Activated CD8-positive, alpha-beta T cell treated with anti-CD3 and anti-CD28 coated beads for 36 hours (primary cell): Measurements from ENCODE around the gene TSPAN5. TPM values are rescaled to one million over a fixed set of nuclear protein-coding genes. Genes with fewer than 3 reads are reported as not detected.

Source experiments
- ATAC-seq: fragments of 200-7000 bp; cut with Tn5 transposase; one replicate; pipeline ENCODE4 v1.10.0; 2021; ENCODE audit warnings: mild to moderate bottlenecking, moderate library complexity
- CTCF ChIA-PET: fragments of 350-600 bp; sonication (Branson Sonifier 250); formaldehyde crosslinking; loops from one replicate; lab custom pipeline; 2021; ENCODE audit warnings: antibody characterized with exemption; lab: Charles Lee
- POLR2A ChIA-PET: fragments of 350-600 bp; sonication (Branson Sonifier 250); formaldehyde crosslinking; loops from one replicate; lab custom pipeline; 2021; ENCODE audit warnings: antibody characterized with exemption; lab: Charles Lee
- DNase-seq: peaks from one replicate; pipeline ENCODE4 v3.0.0-alpha.2; 2020
- H3K27ac Mint-ChIP-seq: one replicate; pipeline ENCODE4 v1.8.0; 2021; ENCODE audit warnings: mild to moderate bottlenecking, mixed read lengths
- H3K27me3 Mint-ChIP-seq: one replicate; pipeline ENCODE4 v1.8.0; 2021; ENCODE audit warnings: mixed read lengths
- H3K36me3 Mint-ChIP-seq: one replicate; pipeline ENCODE4 v1.8.0; 2021; ENCODE audit warnings: low read depth, mixed read lengths
- H3K4me1 Mint-ChIP-seq: one replicate; pipeline ENCODE4 v1.8.0; 2021; ENCODE audit warnings: low read depth, mixed read lengths
- H3K4me3 Mint-ChIP-seq: one replicate; pipeline ENCODE4 v1.8.0; 2021; ENCODE audit warnings: mild to moderate bottlenecking, moderate library complexity, mixed read lengths
- H3K9me3 Mint-ChIP-seq: one replicate; pipeline ENCODE4 v1.8.0; 2021; ENCODE audit warnings: mixed read lengths
- CTCF ChIP-seq: fragments of 200-600 bp; IDR thresholded peaks from one replicate; pipeline ENCODE4 v1.8.0; 2022; ENCODE audit warnings: antibody characterized with exemption, mild to moderate bottlenecking
- intact Hi-C: fragments of 100-400 bp; cut with micrococcal nuclease; formaldehyde crosslinking; loops from one replicate; pipeline ENCODE4 v1.10.0; 2022
- total RNA-seq, 2 experiments: library from RNA; stranded (reverse); gene quantifications; one replicate each; pipeline ENCODE4 v1.2.3, GENCODE V29; 2021

The TSPAN5 gene
- total RNA-seq, 2 experiments from 2014 or later, result 18.5 to 21.9 TPM

GRCh38 chr4:98530572-98530971, 127.8 kb downstream of the TSPAN5 start:
- H3K27me3 Mint-ChIP-seq, result no peaks in the 10 kb centered on the region
- H3K36me3 Mint-ChIP-seq, result no peaks in the 10 kb centered on the region
- intact Hi-C loops, result no loop called here
- ATAC-seq (no peak), DNase-seq (no peak)
- CTCF ChIA-PET, result interaction anchor here (1.2 kb wide), 1 partner anchor 56 kb away, joined by 3 read pairs; no protein-coding TSS in a partner anchor
- no peak overlapping the region for H3K27ac Mint-ChIP-seq
- POLR2A ChIA-PET, result no interaction called here
- no peak for TF ChIP-seq CTCF
- H3K9me3 Mint-ChIP-seq, result peaks cover 5% of the 10 kb centered on the region
- peaks cover 43% of the 10 kb centered on the region for H3K4me1 Mint-ChIP-seq
- H3K4me3 Mint-ChIP-seq, result no peak overlapping the region

GRCh38 chr4:98529970-98530569, 128.3 kb downstream of the TSPAN5 start:
- no peaks in the 10 kb centered on the region for H3K36me3 Mint-ChIP-seq
- CTCF ChIA-PET, result interaction anchor here (1.2 kb wide), 2 partner anchors 44 to 56 kb away, joined by 3 read pairs; no protein-coding TSS in a partner anchor
- H3K27ac Mint-ChIP-seq, result no peak overlapping the region
- peaks cover 43% of the 10 kb centered on the region for H3K4me1 Mint-ChIP-seq
- no peak overlapping the region for H3K4me3 Mint-ChIP-seq
- no peaks in the 10 kb centered on the region for H3K27me3 Mint-ChIP-seq
- POLR2A ChIA-PET, result no interaction called here
- peaks cover 5% of the 10 kb centered on the region for H3K9me3 Mint-ChIP-seq
- ATAC-seq (peak; percentile 26), DNase-seq (no peak)
- intact Hi-C loops, result no loop called here
- no peak for TF ChIP-seq CTCF

GRCh38 chr4:98528882-98529281, 129.5 kb downstream of the TSPAN5 start:
- Mint-ChIP-seq H3K27ac (no peak overlapping the region), H3K36me3 (no peaks in the 10 kb centered on the region), H3K4me1 (peaks cover 31% of the 10 kb centered on the region), H3K9me3 (peaks cover 5% of the 10 kb centered on the region), H3K4me3 (no peak overlapping the region), H3K27me3 (no peaks in the 10 kb centered on the region)
- peak; percentile 33 for DNase-seq
- CTCF ChIA-PET, result interaction anchor here (0.8 to 1.2 kb wide), 3 partner anchors 10 to 43 kb away, joined by 3 to 4 read pairs (median 3); no protein-coding TSS in a partner anchor
- intact Hi-C loops, result no loop called here
- POLR2A ChIA-PET, result interaction anchor here (0.6 to 1.0 kb wide), 4 partner anchors 16 to 349 kb away, joined by 3 to 4 read pairs (median 3); no protein-coding TSS in a partner anchor
- TF ChIP-seq CTCF, result no peak
- peak; percentile 76 for ATAC-seq

- Mint-ChIP-seq H3K9me3 (peaks cover 5% of the 10 kb centered on the region), H3K27ac (no peak overlapping the region), H3K4me1 (peaks cover 35% of the 10 kb centered on the region), H3K4me3 (no peak overlapping the region), H3K27me3 (no peaks in the 10 kb centered on the region), H3K36me3 (no peaks in the 10 kb centered on the region)
- intact Hi-C loops, result no loop called here
- ChIA-PET CTCF (interaction anchor here (0.8 to 1.1 kb wide), 2 partner anchors 9 to 21 kb away, joined by 3 to 4 read pairs; no protein-coding TSS in a partner anchor), POLR2A (interaction anchor here (1.0 kb wide), 1 partner anchor 350 kb away, joined by 3 read pairs; no protein-coding TSS in a partner anchor)
- ATAC-seq (no peak), DNase-seq (no peak)
- TF ChIP-seq CTCF, result no peak
These were observed 130.7 kb downstream of the TSPAN5 start for GRCh38 chr4:98527534-98528269.
